LNCAP (cell line): Measurements from ENCODE around the gene CACHD1.

Experiments
- TF ChIP-seq, protein P1 (sequence below): fragments of 450-650 bp; IDR thresholded peaks from 2 replicates; pipeline ENCODE4 v1.5.1; 2017; ENCODE audit warnings: mild to moderate bottlenecking

Gene CACHD1

DNA sequence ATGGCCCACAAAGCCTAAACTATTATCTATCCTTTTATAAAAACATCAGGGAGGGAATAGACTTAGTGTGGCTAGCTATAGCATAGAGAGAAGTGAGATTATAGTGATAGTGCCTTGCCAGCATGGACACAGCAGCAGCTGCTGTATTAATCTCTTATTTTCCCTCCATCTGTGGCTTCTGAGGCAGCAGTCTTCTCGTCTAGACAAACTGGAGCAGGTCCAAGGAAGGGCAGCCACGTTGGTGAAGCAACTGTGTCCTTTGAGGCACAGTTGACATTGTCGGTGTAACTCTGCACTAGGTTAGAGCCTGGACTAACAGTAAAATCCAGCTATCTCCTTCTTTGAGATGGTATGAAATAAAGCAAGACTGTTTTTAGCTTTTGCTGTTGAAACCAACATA is 131.3 kb downstream of the CACHD1 start:
- TF ChIP-seq, protein P1, sequence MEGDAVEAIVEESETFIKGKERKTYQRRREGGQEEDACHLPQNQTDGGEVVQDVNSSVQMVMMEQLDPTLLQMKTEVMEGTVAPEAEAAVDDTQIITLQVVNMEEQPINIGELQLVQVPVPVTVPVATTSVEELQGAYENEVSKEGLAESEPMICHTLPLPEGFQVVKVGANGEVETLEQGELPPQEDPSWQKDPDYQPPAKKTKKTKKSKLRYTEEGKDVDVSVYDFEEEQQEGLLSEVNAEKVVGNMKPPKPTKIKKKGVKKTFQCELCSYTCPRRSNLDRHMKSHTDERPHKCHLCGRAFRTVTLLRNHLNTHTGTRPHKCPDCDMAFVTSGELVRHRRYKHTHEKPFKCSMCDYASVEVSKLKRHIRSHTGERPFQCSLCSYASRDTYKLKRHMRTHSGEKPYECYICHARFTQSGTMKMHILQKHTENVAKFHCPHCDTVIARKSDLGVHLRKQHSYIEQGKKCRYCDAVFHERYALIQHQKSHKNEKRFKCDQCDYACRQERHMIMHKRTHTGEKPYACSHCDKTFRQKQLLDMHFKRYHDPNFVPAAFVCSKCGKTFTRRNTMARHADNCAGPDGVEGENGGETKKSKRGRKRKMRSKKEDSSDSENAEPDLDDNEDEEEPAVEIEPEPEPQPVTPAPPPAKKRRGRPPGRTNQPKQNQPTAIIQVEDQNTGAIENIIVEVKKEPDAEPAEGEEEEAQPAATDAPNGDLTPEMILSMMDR, result no peak

DNA sequence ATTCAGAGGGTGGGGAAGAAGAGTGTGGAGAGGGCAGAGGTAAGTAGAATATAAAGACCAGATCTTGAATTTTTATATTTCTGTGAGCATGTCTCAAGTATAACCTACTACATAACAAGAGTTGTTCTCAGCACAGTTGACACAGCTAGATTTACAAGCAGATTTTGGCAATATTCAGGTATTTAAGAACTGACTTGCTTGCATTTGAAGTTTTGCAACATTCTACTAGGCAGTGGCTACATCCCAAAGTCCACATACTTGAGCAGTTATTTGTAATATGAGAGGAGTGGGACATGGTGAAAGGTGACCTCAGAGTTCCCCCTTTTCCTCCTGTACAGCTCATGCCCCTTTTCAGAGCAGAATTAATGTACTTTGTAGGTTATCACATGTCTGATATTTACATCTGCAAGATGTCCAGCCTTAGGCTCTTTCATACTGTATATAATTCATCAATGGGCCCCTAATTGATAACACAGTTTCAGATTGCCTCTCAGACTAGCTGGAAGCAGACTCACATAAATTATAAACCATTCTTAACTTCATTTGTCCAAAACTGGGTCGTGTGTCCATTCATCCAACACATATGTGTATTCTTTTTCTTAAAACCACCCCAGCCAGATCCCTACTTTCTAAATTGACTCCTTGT is 138.2 kb downstream of the CACHD1 start:
- TF ChIP-seq, protein P1, result no peak

DNA sequence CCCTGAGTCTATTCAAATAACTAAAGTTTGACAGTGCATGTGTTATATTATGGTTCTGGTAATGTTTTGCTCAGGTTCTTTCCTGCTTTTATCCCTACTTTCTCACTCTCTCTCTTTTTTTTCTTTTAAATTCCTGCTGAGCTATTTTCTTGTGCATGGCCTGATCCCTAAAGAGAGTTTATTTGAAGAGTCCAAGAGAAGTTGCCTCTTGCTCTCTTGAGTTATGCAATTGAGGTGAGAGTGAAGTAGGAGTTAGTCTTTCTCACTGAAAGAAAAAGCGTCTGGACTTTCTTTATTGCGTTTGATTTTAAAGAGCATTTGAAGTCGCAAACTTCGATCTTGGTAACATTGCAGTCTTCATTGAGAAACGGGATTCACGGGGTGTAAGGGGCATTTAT is 138.7 kb downstream of the CACHD1 start:
- TF ChIP-seq, protein P1, result no peak

DNA sequence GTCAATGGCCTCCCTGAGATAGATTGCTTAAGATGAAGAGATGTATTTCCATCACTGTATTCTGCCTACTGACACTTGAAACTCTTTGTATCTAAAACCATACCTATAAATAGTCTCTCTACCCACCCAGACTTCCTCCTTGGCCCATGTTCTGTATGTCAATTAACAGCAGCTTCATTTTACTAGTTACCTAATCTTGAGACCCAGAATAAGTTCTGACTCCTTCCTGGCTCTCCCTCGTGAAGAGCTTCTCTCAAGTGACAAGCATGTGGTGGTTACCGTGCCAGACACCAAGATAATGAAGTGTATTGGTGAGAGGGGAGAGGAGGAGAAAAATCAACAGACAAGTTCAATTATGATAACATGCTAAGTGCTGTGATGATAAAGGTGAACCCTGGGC is 146.1 kb downstream of the CACHD1 start:
- TF ChIP-seq, protein P1, result no peak

DNA sequence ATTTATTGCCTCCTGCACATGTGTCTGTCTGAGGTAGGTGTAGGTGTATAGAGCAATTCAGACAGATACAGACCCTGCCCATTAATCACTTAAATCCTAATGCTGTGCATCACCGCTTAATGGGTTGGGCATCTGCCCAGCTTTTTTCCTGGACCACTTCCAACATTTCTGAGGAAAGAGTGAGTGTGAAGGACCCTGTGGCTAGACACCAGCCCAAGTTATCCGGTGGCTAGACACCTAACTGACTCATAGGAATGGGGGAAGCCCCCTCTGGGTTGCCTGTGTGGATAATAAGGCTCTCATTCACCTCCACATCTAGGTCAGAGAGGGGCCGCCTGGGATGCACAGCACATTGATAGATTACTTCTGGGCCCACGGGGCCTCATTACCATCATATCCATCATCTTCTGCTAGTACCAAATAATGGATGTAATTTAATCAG is 153.8 kb downstream of the CACHD1 start:
- TF ChIP-seq, protein P1, result no peak

DNA sequence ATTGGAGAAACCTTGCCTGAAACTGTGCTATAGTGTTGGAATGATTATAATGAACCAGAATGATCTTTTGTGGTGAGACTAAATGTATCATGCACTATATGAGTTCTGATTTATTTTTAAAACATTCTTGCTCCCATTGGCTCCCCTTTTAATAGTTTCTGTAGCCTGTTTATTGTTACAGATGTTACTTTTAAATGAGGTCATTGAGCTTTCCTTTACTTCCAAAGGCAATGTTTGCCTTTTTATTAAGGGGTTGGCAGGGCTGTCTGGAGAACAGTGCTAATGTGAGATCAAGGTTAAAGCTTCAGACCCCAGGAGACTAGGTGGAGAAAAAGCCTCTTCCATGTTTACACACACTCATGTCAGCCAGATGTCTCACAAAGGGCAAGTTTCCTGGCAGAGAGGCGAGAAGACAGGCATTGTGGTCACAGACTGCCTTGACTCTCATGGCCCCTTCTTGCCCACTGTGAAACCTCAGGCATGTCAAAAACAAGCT is 154.3 kb downstream of the CACHD1 start:
- TF ChIP-seq, protein P1, result no peak

DNA sequence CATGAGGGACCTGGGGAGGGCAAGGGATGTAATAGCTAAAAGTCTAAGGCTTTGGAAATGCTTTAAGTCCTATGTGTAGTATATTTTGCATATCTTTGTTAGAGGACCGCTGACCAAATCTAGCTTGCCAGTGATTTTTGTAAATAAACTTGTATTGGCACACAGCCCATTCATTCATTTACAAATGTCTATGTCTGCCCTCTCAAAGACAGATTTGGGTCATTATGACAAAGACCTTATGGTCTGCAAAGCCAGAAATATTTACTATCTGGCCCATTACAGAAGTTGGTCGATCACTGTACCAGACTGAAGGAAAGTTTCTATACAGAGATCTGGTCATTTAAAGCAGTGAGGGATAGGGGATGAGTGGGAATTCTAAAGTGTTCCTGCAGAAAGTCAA is 154.9 kb downstream of the CACHD1 start:
- TF ChIP-seq, protein P1, result no peak

DNA sequence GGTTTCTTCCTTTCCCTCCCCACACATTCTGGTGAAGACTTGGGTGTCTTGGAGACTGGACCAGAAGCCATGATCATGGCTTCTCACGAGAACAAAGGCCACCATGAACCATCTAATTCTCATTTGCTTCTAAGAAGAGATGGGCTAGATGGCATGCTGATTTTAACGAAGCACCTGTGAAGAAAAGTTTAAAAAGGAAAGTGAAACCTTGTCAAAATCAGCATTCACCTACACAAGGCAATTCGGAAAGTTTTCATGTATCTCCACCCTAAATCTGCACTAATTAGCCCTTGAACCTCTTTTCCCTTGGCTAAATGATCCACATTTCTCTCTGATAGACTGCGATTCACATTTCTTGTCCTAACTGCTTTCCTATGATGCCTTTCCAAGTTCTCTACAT is 160.7 kb downstream of the CACHD1 start:
- TF ChIP-seq, protein P1, result no peak
